Neural crest cell (in vitro differentiated cells): ENCODE measurements around the gene COL15A1. TPM values are rescaled to one million over a fixed set of nuclear protein-coding genes. Genes with fewer than 3 reads are reported as not detected.

Source experiments
- DNase-seq: peaks from one replicate; pipeline ENCODE4 v3.0.0; 2021; ENCODE audit warnings: low read depth, mixed read lengths, low spot score
- H3K27ac Mint-ChIP-seq: one replicate; pipeline ENCODE4 v1.8.0; 2021; ENCODE audit warnings: mild to moderate bottlenecking, mixed read lengths; ENCODE audit not compliant: unreplicated experiment
- H3K27me3 Mint-ChIP-seq: 2 replicates; pipeline ENCODE4 v1.8.0; 2021; ENCODE audit warnings: low read depth, mild to moderate bottlenecking, mixed read lengths
- H3K36me3 Mint-ChIP-seq: 2 replicates; pipeline ENCODE4 v1.8.0; 2021; ENCODE audit warnings: low read depth, mild to moderate bottlenecking, mixed read lengths
- H3K4me1 Mint-ChIP-seq: 2 replicates; pipeline ENCODE4 v1.8.0; 2021; ENCODE audit warnings: mixed read lengths
- H3K4me3 Mint-ChIP-seq: one replicate; pipeline ENCODE4 v1.8.0; 2021; ENCODE audit warnings: mild to moderate bottlenecking, mixed read lengths
- H3K9me3 Mint-ChIP-seq: 2 replicates; pipeline ENCODE4 v1.8.0; 2021; ENCODE audit warnings: mixed read lengths
- total RNA-seq: library from RNA; stranded (reverse); gene quantifications from 2 replicates; pipeline ENCODE4 v1.2.1, GENCODE V29; 2021
- TF ChIP-seq, protein P1 (sequence below): fragments of 200-600 bp; sonication (generic); conservative IDR thresholded peaks from 2 replicates; pipeline ENCODE4 v1.5.0; 2021; ENCODE audit warnings: antibody characterized with exemption, mild to moderate bottlenecking

The COL15A1 gene
- total RNA-seq, 1 donor from 2014 or later = 0.33 TPM

DNA sequence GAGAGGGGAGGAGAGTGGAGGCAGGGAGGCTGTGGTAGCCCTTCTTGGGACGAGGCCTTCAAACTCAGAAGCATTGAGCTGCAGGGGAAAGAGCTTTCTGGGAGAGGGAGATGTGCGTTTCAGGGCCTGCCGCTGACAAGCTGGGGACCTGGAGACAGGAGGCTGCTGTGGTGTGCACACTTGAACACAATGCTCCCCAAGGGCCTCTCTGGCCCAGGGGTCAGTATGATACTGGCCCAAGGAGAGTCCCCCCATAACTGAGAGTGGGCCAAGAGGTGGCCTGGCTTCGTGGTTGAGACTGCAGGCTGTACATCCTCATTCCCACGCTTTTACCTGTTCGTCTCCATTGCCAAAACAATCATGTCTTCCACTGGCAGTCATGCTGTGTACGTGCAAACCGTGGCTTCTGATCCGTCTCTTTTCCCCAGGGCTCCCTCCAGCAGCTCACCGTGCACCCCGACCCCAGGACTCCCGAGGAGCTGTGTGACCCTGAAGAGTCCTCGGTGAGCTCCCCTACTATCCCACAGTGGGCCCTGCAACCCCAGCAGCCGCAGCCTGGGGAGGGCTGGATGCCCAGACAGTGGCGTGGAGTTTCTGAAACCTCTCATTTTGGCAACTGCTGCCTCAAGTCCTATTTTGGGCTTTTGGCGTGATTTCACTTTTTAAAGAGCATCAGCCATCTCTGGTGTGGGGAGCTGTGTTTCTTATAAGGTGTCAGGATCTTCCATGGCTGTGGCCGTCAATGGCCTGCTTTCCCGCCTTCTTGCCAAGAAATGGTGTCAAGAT lies 43.4 kb downstream of the COL15A1 start:
- H3K4me1 Mint-ChIP-seq = peaks cover 4% of the 10 kb centered on the region
- no peaks in the 10 kb centered on the region for H3K36me3 Mint-ChIP-seq
- H3K27ac Mint-ChIP-seq = no peak overlapping the region
- DNase-seq = no peak
- no peak overlapping the region for H3K4me3 Mint-ChIP-seq
- H3K27me3 Mint-ChIP-seq = no peaks in the 10 kb centered on the region
- TF ChIP-seq, protein P1, sequence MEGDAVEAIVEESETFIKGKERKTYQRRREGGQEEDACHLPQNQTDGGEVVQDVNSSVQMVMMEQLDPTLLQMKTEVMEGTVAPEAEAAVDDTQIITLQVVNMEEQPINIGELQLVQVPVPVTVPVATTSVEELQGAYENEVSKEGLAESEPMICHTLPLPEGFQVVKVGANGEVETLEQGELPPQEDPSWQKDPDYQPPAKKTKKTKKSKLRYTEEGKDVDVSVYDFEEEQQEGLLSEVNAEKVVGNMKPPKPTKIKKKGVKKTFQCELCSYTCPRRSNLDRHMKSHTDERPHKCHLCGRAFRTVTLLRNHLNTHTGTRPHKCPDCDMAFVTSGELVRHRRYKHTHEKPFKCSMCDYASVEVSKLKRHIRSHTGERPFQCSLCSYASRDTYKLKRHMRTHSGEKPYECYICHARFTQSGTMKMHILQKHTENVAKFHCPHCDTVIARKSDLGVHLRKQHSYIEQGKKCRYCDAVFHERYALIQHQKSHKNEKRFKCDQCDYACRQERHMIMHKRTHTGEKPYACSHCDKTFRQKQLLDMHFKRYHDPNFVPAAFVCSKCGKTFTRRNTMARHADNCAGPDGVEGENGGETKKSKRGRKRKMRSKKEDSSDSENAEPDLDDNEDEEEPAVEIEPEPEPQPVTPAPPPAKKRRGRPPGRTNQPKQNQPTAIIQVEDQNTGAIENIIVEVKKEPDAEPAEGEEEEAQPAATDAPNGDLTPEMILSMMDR = no peak
- peaks cover 3% of the 10 kb centered on the region for H3K9me3 Mint-ChIP-seq

DNA sequence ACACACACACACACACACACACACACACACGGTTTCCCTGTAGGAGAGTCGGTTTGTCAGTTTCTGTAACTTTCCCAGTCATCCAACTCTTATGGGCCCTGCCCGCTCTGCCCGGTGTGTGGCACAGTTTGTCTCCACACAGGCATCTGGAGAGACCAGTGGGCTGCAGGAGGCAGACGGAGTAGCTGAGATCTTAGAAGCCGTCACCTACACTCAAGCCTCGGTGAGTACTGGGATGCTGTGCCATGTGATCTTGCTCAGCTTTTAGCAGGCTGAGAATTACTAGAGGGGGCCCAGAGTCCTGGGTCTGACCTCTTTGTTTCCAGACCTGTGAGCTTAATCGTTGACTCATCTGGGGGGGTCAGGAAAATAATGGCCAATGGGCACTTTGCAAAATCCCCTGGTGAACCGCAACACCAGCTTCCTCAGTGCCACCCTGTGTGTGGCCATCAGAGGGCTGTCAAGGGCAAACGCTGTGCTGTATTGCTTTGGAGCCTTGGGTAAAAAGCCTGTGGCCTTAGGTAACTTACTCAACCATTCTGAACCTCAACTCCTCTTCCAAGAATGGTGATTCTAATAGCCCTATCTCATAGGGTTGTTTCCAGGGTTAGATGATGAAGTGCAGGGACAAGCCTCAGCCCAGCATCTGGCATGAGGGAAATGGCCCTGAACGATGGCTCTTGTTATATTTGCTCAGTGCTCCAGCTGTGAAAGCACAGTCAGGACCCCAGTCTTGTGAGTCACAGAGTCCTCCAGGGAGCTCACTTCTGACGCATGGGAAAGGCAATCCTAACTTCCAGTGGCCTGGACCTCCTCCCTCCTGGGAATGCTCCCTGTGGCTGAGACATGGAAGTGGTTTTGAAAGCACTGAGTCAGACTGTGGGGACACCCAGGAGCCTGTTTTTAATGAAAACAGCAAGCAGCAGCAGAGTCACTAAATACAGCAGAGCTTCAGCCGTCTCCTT lies 45.6 kb downstream of the COL15A1 start:
- no peak overlapping the region for H3K4me3 Mint-ChIP-seq
- H3K27me3 Mint-ChIP-seq = no peaks in the 10 kb centered on the region
- H3K36me3 Mint-ChIP-seq = no peaks in the 10 kb centered on the region
- DNase-seq = no peak
- TF ChIP-seq, protein P1 = no peak
- no peak overlapping the region for H3K27ac Mint-ChIP-seq
- peaks cover 3% of the 10 kb centered on the region for H3K9me3 Mint-ChIP-seq
- peaks cover 4% of the 10 kb centered on the region for H3K4me1 Mint-ChIP-seq

DNA sequence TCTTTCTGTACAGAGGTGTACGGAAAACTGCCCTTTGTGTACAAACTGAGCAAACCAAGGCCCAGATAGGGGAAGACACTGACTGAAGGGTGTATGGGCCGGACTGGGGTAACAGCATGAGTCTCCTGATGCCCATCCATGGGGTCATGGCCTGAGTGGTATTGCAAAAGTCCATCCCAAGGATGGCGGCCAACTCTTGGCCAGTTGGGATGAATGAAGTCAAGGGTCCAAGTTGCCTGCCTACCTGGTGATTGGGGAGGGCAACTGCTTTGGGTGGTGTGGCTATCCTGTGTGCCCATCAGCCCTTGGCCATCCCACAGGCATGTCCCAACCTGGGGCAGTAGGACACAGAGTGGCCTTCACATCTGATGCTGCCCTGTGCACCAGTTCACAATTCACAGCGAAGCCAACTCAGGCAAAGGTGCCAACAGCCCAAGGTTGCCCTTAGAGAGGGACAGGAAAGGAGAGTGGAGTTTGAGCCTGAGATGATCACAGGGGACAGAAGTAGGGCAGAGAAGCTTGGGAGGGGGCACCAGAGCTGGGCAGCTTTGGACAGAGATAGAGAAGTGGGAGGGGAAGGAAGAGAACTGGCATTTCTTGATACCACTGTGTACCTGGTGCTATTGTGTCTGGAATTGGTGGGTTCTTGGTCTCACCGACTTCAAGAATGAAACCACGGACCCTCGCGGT lies 46.6 kb downstream of the COL15A1 start:
- no peak overlapping the region for H3K27ac Mint-ChIP-seq
- H3K27me3 Mint-ChIP-seq = peaks cover 2% of the 10 kb centered on the region
- no peak for DNase-seq
- H3K4me1 Mint-ChIP-seq = peaks cover 4% of the 10 kb centered on the region
- peaks cover 3% of the 10 kb centered on the region for H3K9me3 Mint-ChIP-seq
- no peak overlapping the region for H3K4me3 Mint-ChIP-seq
- TF ChIP-seq, protein P1 = no peak
- no peaks in the 10 kb centered on the region for H3K36me3 Mint-ChIP-seq

DNA sequence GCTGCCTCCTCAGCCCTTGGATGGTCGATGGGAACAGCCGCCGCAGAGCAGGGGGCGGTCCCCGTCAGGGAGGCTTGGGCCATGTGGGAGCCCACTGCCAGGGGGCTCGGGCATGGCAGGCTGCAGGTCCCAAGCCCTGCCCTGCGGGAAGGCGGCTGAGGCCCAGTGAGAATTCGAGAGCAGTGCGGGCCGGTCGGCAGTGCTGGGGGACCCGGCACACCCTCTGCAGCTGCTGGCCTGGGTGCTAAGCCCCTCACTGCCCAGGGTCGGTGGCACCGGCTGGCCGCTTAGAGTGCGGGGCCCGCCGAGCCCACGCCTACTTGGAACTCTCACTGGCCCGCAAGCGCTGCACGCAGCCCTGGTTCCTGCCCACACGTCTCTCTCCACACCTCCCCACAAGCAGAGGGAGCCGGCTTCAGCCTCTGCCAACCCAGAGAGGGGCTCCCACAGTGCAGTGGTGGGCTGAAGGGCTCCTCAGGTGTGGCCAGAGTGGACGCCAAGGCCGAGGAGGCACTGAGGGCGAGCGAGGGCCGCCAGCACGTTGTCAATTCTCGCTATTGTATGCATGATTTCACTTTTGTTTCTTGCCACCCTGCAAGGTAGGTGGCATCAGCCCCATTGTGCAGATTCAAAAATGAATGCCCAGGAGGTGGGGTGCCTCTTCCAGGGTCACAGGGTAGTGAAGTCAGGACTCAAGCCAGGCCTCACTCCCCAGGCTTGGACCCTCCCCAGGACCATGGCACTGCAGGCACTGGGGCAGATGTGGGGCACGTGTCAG lies 48.6 kb downstream of the COL15A1 start:
- Mint-ChIP-seq H3K36me3 (no peaks in the 10 kb centered on the region), H3K4me1 (peaks cover 4% of the 10 kb centered on the region), H3K27me3 (peaks cover 11% of the 10 kb centered on the region), H3K9me3 (peaks cover 3% of the 10 kb centered on the region), H3K27ac (no peak overlapping the region), H3K4me3 (no peak overlapping the region)
- no peak for DNase-seq
- TF ChIP-seq, protein P1 = no peak
